Breast epithelium (tissue), 4 donors: ENCODE measurements around the gene WDR93. TPM values are rescaled to one million over a fixed set of nuclear protein-coding genes. Genes with fewer than 3 reads are reported as not detected.

ENCODE experiments used
- DNase-seq, 2 donors: peaks; one replicate each; pipeline ENCODE4 v3.0.0-alpha.2; 2019; ENCODE audit warnings: low spot score in 2 of 2
- H3K27ac ChIP-seq, 2 donors: fragments of 200-600 bp; sonication (generic) in 1 of 2; one replicate each; pipeline ENCODE4 v1.5.1; 2016 to 2019; ENCODE audit warnings: mild to moderate bottlenecking in 1 of 2
- H3K27me3 ChIP-seq, 2 donors: fragments of 200-600 bp; sonication (generic) in 1 of 2; one replicate each; pipeline versions ENCODE4 v1.5.1 to v1.6.0; 2017 to 2019; ENCODE audit warnings: control low read depth in 1 of 2, mild to moderate bottlenecking in 1 of 2
- H3K36me3 ChIP-seq: fragments of 200-600 bp; one replicate; pipeline ENCODE4 v1.5.1; 2019
- H3K4me1 ChIP-seq, 2 donors: fragments of 200-600 bp; sonication (generic); one replicate each; pipeline ENCODE4 v1.5.1; 2016 to 2019; ENCODE audit warnings: control low read depth in 1 of 2
- H3K4me3 ChIP-seq, 3 donors: fragments of 200-600 bp; sonication (generic); 1 replicate in 2 of 3; 2 replicates in 1 of 3; pipeline ENCODE4 v1.5.1; 2016 to 2019; ENCODE audit warnings: mild to moderate bottlenecking in 3 of 3, moderate library complexity in 2 of 3
- H3K9me3 ChIP-seq, 2 donors: fragments of 200-600 bp; sonication (generic) in 1 of 2; one replicate each; pipeline ENCODE4 v1.5.1; 2016 to 2019; ENCODE audit warnings: control low read depth in 1 of 2
- POLR2A ChIP-seq: fragments of 450-650 bp; IDR thresholded peaks from one replicate; pipeline ENCODE4 v1.6.1; 2016; ENCODE audit warnings: antibody characterized with exemption, mild to moderate bottlenecking, moderate library complexity
- POLR2AphosphoS5 ChIP-seq, 3 donors: sonication (generic); formaldehyde crosslinking; IDR thresholded peaks; one replicate each; pipeline ENCODE4 v1.6.1; 2017; ENCODE audit warnings: antibody characterized with exemption in 3 of 3
- intact Hi-C: fragments of 100-400 bp; cut with DNase I; formaldehyde crosslinking; loops from one replicate; pipeline ENCODE4 v1.15.1; 2023; ENCODE audit warnings: low total_unique reads
- total RNA-seq, 3 donors: library from RNA; depleted of rRNA; stranded (reverse); fragments of >200 nt; gene quantifications; one replicate each; pipeline ENCODE4 v1.1.0, GENCODE V29; 2016
- TF ChIP-seq, protein P1 (sequence below), 3 donors: fragments of 450-650 bp; IDR thresholded peaks; one replicate each; pipeline ENCODE4 v1.5.1; 2016 to 2017; ENCODE audit warnings: antibody characterized with exemption in 3 of 3, mild to moderate bottlenecking in 3 of 3, moderate library complexity in 3 of 3

WDR93 gene
- total RNA-seq, 3 donors from 2014 or later, result 0.80 to 1.0 (median 0.98) TPM

GRCh38 chr15:89740137-89740536, 49.5 kb downstream of the WDR93 start:
- Histone ChIP-seq H3K4me3 (no peak overlapping the region), H3K27me3 (no peaks in the 10 kb centered on the region), H3K36me3 (no peaks in the 10 kb centered on the region), H3K9me3 (no peaks in the 10 kb centered on the region), H3K27ac (no peak overlapping the region), H3K4me1 (no peaks in the 10 kb centered on the region)
- no peak for TF ChIP-seq POLR2A
- TF ChIP-seq, protein P1, sequence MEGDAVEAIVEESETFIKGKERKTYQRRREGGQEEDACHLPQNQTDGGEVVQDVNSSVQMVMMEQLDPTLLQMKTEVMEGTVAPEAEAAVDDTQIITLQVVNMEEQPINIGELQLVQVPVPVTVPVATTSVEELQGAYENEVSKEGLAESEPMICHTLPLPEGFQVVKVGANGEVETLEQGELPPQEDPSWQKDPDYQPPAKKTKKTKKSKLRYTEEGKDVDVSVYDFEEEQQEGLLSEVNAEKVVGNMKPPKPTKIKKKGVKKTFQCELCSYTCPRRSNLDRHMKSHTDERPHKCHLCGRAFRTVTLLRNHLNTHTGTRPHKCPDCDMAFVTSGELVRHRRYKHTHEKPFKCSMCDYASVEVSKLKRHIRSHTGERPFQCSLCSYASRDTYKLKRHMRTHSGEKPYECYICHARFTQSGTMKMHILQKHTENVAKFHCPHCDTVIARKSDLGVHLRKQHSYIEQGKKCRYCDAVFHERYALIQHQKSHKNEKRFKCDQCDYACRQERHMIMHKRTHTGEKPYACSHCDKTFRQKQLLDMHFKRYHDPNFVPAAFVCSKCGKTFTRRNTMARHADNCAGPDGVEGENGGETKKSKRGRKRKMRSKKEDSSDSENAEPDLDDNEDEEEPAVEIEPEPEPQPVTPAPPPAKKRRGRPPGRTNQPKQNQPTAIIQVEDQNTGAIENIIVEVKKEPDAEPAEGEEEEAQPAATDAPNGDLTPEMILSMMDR (IDR thresholded peaks at IDR 0.05), result peak; percentile 89 to 90 (median 90)
- TF ChIP-seq POLR2AphosphoS5 (IDR thresholded peaks at IDR 0.05), result no peak
- DNase-seq, result peak in 1 of 2 donors; percentile 42
- intact Hi-C loops, result no loop called here

- intact Hi-C loops, result no loop called here
- DNase-seq, result no peak
- Histone ChIP-seq H3K4me3 (no peak overlapping the region), H3K27ac (no peak overlapping the region), H3K9me3 (no peaks in the 10 kb centered on the region), H3K27me3 (no peaks in the 10 kb centered on the region), H3K36me3 (no peaks in the 10 kb centered on the region), H3K4me1 (no peaks in the 10 kb centered on the region)
- TF ChIP-seq, protein P1 (IDR thresholded peaks at IDR 0.05), result no peak
- TF ChIP-seq POLR2A, result no peak
- TF ChIP-seq POLR2AphosphoS5 (IDR thresholded peaks at IDR 0.05), result no peak
These were observed 52.4 kb downstream of the WDR93 start for GRCh38 chr15:89743011-89743410.

GRCh38 chr15:89743594-89743993, 53.0 kb downstream of the WDR93 start:
- Histone ChIP-seq H3K4me3 (no peak overlapping the region), H3K27me3 (no peaks in the 10 kb centered on the region), H3K9me3 (no peaks in the 10 kb centered on the region), H3K4me1 (no peaks in the 10 kb centered on the region), H3K27ac (no peak overlapping the region), H3K36me3 (no peaks in the 10 kb centered on the region)
- no peak for DNase-seq
- intact Hi-C loops, result no loop called here
- TF ChIP-seq POLR2AphosphoS5 (IDR thresholded peaks at IDR 0.05) (no peak), POLR2A (no peak)
- TF ChIP-seq, protein P1 (IDR thresholded peaks at IDR 0.05), result no peak

DNA sequence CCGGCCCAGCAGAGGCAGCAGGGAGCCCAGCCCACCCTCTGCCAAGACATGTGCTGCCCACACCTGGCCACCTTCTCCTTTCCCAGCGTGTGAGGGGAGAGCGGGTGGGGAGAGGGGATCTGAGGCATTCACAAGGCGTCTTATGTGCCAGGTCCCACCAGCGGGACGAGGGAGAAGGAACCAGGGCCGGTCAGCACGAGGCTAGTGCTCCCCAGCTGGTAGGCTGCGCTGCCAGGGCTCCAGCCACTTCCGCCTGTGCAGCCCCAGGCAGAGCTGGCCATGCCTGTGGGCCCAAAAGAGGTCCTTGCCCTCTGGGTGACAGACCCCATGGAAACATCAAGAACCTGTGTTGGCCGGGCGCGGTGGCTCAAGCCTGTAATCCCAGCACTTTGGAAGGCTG, 54.5 kb downstream of the WDR93 start:
- H3K27me3 ChIP-seq, result no peaks in the 10 kb centered on the region
- DNase-seq, result no peak
- TF ChIP-seq POLR2AphosphoS5 (IDR thresholded peaks at IDR 0.05), result no peak
- TF ChIP-seq, protein P1 (IDR thresholded peaks at IDR 0.05), result no peak
- no peak for TF ChIP-seq POLR2A
- no peaks in the 10 kb centered on the region for H3K36me3 ChIP-seq
- intact Hi-C loops, result loop anchor here (5.0 kb wide), 1 partner anchor 132 kb away; no protein-coding TSS in a partner anchor
- H3K4me1 ChIP-seq, result peaks cover 0 to 7% of the 10 kb centered on the region in 2 donors
- no peak overlapping the region for H3K27ac ChIP-seq
- H3K4me3 ChIP-seq, result no peak overlapping the region
- H3K9me3 ChIP-seq, result no peaks in the 10 kb centered on the region

GRCh38 chr15:89745768-89746167, 55.2 kb downstream of the WDR93 start:
- intact Hi-C loops, result loop anchor here (5.0 kb wide), 1 partner anchor 132 kb away; no protein-coding TSS in a partner anchor

More at GRCh38 chr15:89745768-89746167, 55.2 kb downstream of the WDR93 start:
- H3K4me1 ChIP-seq, result peaks cover 0 to 7% of the 10 kb centered on the region in 2 donors
- DNase-seq, result no peak
- TF ChIP-seq POLR2AphosphoS5 (IDR thresholded peaks at IDR 0.05) (no peak), POLR2A (no peak)
- TF ChIP-seq, protein P1 (IDR thresholded peaks at IDR 0.05), result no peak
- H3K9me3 ChIP-seq, result no peaks in the 10 kb centered on the region
- no peaks in the 10 kb centered on the region for H3K27me3 ChIP-seq
- no peak overlapping the region for H3K27ac ChIP-seq
- no peaks in the 10 kb centered on the region for H3K36me3 ChIP-seq
- H3K4me3 ChIP-seq, result no peak overlapping the region
